BJ (cell line): Measurements from ENCODE around the gene ZNF234. TPM values are rescaled to one million over a fixed set of nuclear protein-coding genes. Genes with fewer than 3 reads are reported as not detected.
A peak's percentile ranks its signal among the peaks of the same experiment; 100 is the strongest.
"Not testable (repeated sequence)": the region's sequence is repeated elsewhere in the genome, so short reads cannot be mapped to it uniquely, and the experiment has no call there.

Experiments
- CTCF ChIA-PET: fragments of 350-600 bp; formaldehyde crosslinking; extraction: SDS; loops from one replicate; lab custom pipeline; 2021; ENCODE audit warnings: antibody characterized with exemption, inconsistent platforms; lab: Yijun Ruan, JAX
- POLR2A ChIA-PET: fragments of 300-600 bp; sonication (Branson Sonifier 250); formaldehyde crosslinking; extraction: SDS; loops from one replicate; lab custom pipeline; 2021; ENCODE audit warnings: antibody characterized with exemption; lab: Charles Lee
- DNase-seq: peaks from one replicate; pipeline ENCODE4 v3.0.0-alpha.2; 2011; ENCODE audit warnings: low read depth
- H3K27me3 ChIP-seq: 2 replicates; pipeline ENCODE4 v1.6.0; 2011; ENCODE audit warnings: low read length; ENCODE audit not compliant: control insufficient read depth, insufficient read depth
- H3K36me3 ChIP-seq: 2 replicates; pipeline ENCODE4 v1.5.1; 2011; ENCODE audit warnings: low read length; ENCODE audit not compliant: control insufficient read depth, insufficient read depth
- H3K4me3 ChIP-seq: 2 replicates; pipeline ENCODE4 v1.5.1; 2011; ENCODE audit warnings: low read depth, mild to moderate bottlenecking, control low read depth, low read length
- CTCF ChIP-seq: IDR thresholded peaks from 2 replicates; pipeline ENCODE4 v1.5.1; 2011; ENCODE audit warnings: low read depth, mild to moderate bottlenecking, control low read depth, inconsistent platforms, low read length, moderate library complexity; ENCODE audit not compliant: insufficient read depth
- polyA plus RNA-seq: library from polyadenylated mRNA; depleted of rRNA; stranded (reverse); fragments of >200 nt; gene quantifications from 2 replicates; pipeline ENCODE4 v1.2.3, GENCODE V29; 2011

Gene ZNF234
- polyA plus RNA-seq, 1 experiment = 3.1 TPM

GRCh38 chr19:44109458-44109857, 31.9 kb upstream of the ZNF234 start:
- DNase-seq = no peak
- peaks cover 8% of the 10 kb centered on the region for H3K36me3 ChIP-seq
- ChIA-PET CTCF (no interaction called here), POLR2A (no interaction called here)
- H3K4me3 ChIP-seq = no peak overlapping the region
- no peak for TF ChIP-seq CTCF
- H3K27me3 ChIP-seq = no peaks in the 10 kb centered on the region

- peak overlapping the region; percentile 75 for H3K4me3 ChIP-seq
- POLR2A ChIA-PET = no interaction called here
- TF ChIP-seq CTCF = no peak
- CTCF ChIA-PET = interaction anchor here (1.0 kb wide), 1 partner anchor 301 kb away, joined by 3 read pairs; no protein-coding TSS in a partner anchor
- no peaks in the 10 kb centered on the region for H3K27me3 ChIP-seq
- H3K36me3 ChIP-seq = peaks cover 5% of the 10 kb centered on the region
- peak; percentile 28 for DNase-seq
Measured at GRCh38 chr19:44111910-44112463, 29.4 kb upstream of the ZNF234 start.

GRCh38 chr19:44112802-44113137, 28.6 kb upstream of the ZNF234 start:
- ChIA-PET POLR2A (no interaction called here), CTCF (no interaction called here)
- peaks cover 4% of the 10 kb centered on the region for H3K36me3 ChIP-seq
- no peak for DNase-seq
- TF ChIP-seq CTCF = no peak
- peak overlapping the region; percentile 75 for H3K4me3 ChIP-seq
- H3K27me3 ChIP-seq = no peaks in the 10 kb centered on the region

GRCh38 chr19:44113138-44113783, 28.1 kb upstream of the ZNF234 start, which contains the start of gene ZNF225:
ZNF225 (plus strand) TSS chr19:44113399; CDS start chr19:44115828, 2,429 bp downstream.
- ChIA-PET POLR2A (interaction anchor here (0.7 kb wide), 1 partner anchor 41 kb away, joined by 4 read pairs; no protein-coding TSS in a partner anchor), CTCF (interaction anchor here (0.6 kb wide), 1 partner anchor 470 kb away, joined by 3 read pairs; no protein-coding TSS in a partner anchor)
- Histone ChIP-seq H3K4me3 (peak within 1 kb of the TSS; percentile 75), H3K36me3 (peaks cover 4% of the 10 kb centered on the region), H3K27me3 (no peaks in the 10 kb centered on the region)
- peak; percentile 95 for DNase-seq
- no peak for TF ChIP-seq CTCF

GRCh38 chr19:44113784-44114390, 27.5 kb upstream of the ZNF234 start:
- DNase-seq = no peak
- POLR2A ChIA-PET = interaction anchor here (0.7 kb wide), 1 partner anchor 42 kb away, joined by 4 read pairs; no protein-coding TSS in a partner anchor
- CTCF ChIA-PET = interaction anchor here (0.6 to 1.0 kb wide), 2 partner anchors 14 to 470 kb away, joined by 3 read pairs; no protein-coding TSS in a partner anchor

GRCh38 chr19:44121162-44121561, 20.2 kb upstream of the ZNF234 start:
- H3K27me3 ChIP-seq, DNase-seq, POLR2A ChIA-PET, H3K4me3 ChIP-seq, CTCF ChIA-PET: not testable (repeated sequence)
- H3K36me3 ChIP-seq = peaks cover 12% of the 10 kb centered on the region

More at GRCh38 chr19:44113784-44114390, 27.5 kb upstream of the ZNF234 start:
- H3K27me3 ChIP-seq = no peaks in the 10 kb centered on the region
- peaks cover 7% of the 10 kb centered on the region for H3K36me3 ChIP-seq
- H3K4me3 ChIP-seq = peak overlapping the region; percentile 75
- no peak for TF ChIP-seq CTCF
